Measurements from ENCODE around the gene RSL1D1.
"Not testable (repeated sequence)": the region's sequence is repeated elsewhere in the genome, so short reads cannot be mapped to it uniquely, and the experiment has no call there.

The RSL1D1 gene

DNA sequence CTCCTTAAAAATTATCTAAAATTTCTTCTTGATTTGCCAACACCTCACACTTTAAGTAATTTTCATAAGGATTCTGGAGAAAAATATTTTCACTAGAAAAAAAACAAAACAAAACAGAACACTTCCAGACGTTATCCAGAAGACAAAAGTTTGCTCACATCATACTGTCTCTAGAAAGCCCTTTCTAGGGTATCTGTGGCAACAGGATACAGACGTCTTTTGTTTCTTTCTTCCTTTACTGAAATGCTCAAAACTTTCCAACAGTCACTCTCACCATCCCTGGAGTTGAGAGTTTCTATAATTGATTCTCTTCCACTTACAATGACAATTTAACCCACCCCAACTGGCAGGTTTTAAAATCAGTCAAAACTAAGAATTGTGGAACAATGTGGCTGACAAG lies 56.9 kb downstream of the RSL1D1 start:
- no peak overlapping the region; the same call in 1 of the 2 replicates for H3K4me3 ChIP-seq (ENCODE audit: low read depth, low read length)
- no peak for DNase-seq (ENCODE audit: low read depth)
- TF ChIP-seq, protein P1, sequence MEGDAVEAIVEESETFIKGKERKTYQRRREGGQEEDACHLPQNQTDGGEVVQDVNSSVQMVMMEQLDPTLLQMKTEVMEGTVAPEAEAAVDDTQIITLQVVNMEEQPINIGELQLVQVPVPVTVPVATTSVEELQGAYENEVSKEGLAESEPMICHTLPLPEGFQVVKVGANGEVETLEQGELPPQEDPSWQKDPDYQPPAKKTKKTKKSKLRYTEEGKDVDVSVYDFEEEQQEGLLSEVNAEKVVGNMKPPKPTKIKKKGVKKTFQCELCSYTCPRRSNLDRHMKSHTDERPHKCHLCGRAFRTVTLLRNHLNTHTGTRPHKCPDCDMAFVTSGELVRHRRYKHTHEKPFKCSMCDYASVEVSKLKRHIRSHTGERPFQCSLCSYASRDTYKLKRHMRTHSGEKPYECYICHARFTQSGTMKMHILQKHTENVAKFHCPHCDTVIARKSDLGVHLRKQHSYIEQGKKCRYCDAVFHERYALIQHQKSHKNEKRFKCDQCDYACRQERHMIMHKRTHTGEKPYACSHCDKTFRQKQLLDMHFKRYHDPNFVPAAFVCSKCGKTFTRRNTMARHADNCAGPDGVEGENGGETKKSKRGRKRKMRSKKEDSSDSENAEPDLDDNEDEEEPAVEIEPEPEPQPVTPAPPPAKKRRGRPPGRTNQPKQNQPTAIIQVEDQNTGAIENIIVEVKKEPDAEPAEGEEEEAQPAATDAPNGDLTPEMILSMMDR (IDR thresholded peaks at IDR 0.05; ENCODE audit: low read depth, low read length, missing control alignments) = no peak

DNA sequence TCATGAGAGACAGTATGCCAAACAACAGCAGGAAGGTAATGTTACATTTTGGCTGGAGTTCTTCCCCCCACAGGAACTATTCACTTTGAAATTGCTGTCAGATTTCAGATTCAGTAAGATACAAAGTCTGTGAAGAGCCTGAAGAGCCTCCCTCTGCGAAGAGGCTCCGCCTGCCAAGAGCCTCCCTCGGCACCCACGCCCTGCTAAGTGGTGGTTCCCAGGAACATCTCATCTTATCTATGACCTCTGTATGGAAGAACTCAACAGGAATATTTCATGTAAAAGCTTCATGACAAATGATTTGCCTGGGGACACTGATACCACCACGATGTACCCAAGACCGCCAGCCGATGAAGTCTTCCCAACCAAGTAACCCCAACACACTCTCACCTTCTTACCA lies 57.5 kb downstream of the RSL1D1 start:
- no peak overlapping the region for H3K4me3 ChIP-seq (ENCODE audit: low read depth, low read length)
- no peak for DNase-seq (ENCODE audit: low read depth)
- TF ChIP-seq, protein P1 (IDR thresholded peaks at IDR 0.05; ENCODE audit: low read depth, low read length, missing control alignments) = no peak

DNA sequence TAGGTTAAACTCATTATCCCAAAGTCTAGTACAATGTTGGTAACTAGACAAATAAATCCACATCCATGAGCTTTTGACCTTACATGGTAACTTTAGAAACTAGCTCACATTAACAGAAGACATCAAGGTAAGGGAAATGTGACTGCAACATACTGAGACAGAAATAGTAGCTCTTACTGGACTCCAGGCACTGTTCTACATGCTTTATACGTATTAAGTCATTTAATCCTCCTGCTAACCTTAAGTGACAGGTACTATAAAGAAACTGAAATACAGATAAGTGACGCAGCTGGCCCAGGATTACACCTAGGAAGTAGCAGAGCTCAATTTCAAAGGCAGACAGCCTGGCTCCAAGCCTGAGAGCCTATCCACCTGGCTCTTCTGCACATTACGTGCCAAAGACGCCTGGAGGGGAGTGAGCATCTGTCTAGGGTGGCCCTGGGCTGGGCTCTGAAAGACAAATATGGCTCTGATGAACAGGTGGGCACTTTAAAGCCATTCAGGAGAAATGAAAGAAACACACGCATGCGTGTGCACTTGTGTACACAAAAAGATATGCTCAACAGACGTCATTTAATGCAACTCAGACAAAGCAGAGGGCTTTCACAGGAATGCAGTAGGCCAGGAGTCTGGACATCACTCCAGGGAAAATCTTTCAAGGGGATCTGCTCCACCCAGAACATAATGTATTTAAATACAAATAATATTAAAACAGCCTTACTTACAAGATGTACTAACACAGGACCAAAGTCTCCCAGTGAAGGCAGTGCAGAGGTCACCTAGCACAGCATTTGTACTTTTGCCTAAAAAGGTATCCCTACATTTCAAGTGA lies 58.7 kb downstream of the RSL1D1 start:
- no peak overlapping the region for H3K4me3 ChIP-seq (ENCODE audit: low read depth, low read length)
- DNase-seq (ENCODE audit: low read depth) = no peak
- TF ChIP-seq, protein P1 (IDR thresholded peaks at IDR 0.05; ENCODE audit: low read depth, low read length, missing control alignments) = no peak

DNA sequence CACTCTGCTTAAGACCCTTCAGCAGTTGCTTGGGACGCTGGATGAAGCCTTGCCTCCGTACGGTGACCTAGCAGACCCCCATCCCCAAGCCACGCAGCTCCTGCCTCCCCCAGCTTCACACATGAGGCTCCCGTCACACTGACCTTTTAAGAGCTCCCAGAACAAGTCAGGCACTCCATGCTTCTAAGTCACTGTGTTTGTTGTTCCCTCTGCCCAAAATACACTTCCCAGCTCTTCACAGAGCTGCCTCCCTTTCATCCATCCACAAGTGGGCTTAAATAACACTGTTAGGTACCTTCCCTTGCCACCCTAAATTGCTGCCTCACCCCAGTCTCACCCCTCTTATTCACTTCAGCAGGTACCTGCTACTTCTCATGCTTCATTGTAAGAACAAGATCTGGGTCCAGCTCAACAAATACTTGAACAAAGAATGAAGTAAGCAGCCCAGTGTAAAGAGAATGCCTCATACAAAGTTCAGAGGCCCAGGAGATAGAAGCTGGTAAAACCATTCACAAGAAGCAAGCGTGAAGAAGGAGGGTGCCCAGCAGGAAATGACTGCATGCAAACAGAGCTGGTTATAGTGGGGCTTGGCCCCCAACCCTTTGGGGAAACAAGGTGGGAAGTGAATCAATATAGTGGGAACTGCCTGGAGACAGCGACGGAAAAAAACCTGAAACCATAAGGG lies 60.1 kb downstream of the RSL1D1 start:
- TF ChIP-seq, protein P1 (IDR thresholded peaks at IDR 0.05; ENCODE audit: low read depth, low read length, missing control alignments) = no peak
- no peak overlapping the region for H3K4me3 ChIP-seq (ENCODE audit: low read depth, low read length)
- no peak for DNase-seq (ENCODE audit: low read depth)

DNA sequence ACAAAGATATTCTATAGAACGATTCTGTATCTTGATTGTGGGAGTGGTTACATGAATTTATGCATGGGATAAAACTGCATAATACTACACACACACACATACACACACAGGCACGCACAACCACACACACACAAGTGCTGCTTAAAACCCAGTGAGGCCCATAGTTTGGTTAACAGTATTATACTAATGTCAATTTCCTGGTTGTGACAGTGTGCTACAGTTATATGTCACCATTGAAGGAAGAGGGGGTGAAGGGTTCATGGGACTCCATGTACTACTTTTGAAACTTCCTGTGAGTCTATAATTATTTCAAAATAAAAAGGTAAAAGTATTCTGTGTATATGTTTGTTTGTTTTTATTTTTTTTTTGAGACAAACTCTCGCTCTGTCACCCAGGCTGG lies 62.4 kb downstream of the RSL1D1 start:
- DNase-seq (ENCODE audit: low read depth) = no peak
- TF ChIP-seq, protein P1 (IDR thresholded peaks at IDR 0.05; ENCODE audit: low read depth, low read length, missing control alignments) = no peak
- no peak overlapping the region for H3K4me3 ChIP-seq (ENCODE audit: low read depth, low read length)

DNA sequence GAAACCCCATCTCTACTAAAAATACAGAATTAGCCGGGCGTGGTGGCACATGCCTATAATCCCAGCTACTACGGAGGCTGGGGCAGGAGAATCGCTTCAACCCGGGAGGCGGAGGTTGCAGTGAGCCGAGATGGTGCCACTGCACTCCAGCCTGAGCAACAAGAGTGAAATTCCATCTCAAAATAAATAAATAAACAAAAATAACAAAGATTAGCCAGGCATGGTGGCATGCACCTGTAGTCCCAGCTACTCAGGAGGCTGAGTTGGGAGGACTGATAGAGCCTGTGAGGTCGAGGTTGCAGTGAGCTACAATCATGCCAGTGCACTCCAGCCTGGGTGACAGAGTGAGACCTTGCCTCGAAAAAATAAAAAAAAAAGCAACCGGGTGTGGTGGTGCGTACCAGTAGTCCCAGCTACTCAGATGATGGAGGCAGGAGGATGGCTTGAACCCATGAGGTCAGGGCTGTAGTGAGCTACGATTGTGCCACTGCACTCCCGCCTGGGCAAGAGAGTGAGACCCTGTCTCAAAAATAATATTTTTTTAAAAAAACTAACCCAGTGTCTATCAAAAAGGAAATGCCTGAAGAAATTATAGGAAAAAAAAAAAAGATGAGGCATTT lies 66.3 kb downstream of the RSL1D1 start:
- not testable (repeated sequence) for DNase-seq (ENCODE audit: low read depth); H3K4me3 ChIP-seq (ENCODE audit: low read depth, low read length)

DNA sequence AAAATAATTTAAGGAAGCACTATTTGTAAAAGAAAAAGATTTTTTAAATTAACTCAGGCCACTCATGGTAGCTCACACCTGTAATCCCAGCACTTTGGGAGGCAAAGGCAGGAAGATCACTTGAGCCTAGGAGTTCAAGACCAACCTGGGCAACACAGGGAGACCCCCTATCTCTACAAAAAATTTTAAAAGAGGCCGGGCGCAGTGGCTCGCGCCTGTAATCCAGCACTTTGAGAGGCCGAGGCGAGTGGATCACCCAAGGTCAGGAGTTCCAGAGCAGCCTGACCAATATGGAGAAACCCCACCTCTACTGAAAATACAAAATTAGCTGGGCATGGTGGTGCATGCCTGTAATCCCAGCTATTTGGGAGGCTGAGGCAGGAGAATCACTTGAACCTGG lies 67.0 kb downstream of the RSL1D1 start:
- H3K4me3 ChIP-seq (ENCODE audit: low read depth, low read length); DNase-seq (ENCODE audit: low read depth): not testable (repeated sequence)

Data from GM12864 (cell line).